ENCODE data around the gene NDUFA8. TPM values are rescaled to one million over a fixed set of nuclear protein-coding genes. Genes with fewer than 3 reads are reported as not detected.

Gene NDUFA8
- total and polyA plus RNA-seq, 10 of the 15 experiments (the other 5 are each of a cell fraction or from before 2014, with no cell fraction given): 44.9 to 159 (median 90.8) TPM

GRCh38 chr9:122186777-122187470 lies 27.3 kb upstream of the NDUFA8 start (continued):
- TF ChIP-seq USF1 (IDR thresholded peaks at IDR 0.05; ENCODE audit: borderline replicate concordance, extremely low read length, insufficient read depth, low read depth, low read length) (no peak), RFX5 (IDR thresholded peaks at IDR 0.05; ENCODE audit: low read depth, low read length) (no peak), SMAD5 (IDR thresholded peaks at IDR 0.05; ENCODE audit: low read depth) (no peak)
- TF ChIP-seq, protein P1, sequence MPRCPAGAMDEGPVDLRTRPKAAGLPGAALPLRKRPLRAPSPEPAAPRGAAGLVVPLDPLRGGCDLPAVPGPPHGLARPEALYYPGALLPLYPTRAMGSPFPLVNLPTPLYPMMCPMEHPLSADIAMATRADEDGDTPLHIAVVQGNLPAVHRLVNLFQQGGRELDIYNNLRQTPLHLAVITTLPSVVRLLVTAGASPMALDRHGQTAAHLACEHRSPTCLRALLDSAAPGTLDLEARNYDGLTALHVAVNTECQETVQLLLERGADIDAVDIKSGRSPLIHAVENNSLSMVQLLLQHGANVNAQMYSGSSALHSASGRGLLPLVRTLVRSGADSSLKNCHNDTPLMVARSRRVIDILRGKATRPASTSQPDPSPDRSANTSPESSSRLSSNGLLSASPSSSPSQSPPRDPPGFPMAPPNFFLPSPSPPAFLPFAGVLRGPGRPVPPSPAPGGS (IDR thresholded peaks at IDR 0.05; ENCODE audit: borderline replicate concordance, insufficient read depth, low read depth, low read length, poor library complexity, severe bottlenecking): no peak

DNA sequence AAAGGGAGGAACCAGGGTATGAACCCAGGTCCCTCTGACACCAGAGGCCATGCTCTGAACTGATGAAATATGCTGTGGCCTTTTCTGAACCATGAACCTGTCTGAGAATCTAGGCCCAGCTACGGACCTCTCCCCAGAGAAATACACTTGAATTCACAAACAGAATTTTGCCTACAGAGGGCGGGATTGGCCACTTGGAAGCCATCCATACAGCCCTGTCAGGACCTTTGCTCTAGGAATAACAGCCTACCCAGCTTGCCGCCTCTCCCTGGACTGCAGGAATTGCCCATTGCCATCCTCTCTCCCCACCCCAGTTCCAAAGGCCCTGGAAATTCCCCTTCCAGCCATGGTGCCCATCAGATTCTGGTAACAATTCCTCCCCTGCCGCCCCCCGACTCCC lies 26.7 kb upstream of the NDUFA8 start:
- Histone ChIP-seq H3K79me2 (ENCODE audit: control insufficient read depth, insufficient read depth, low read length) (no peaks in the 10 kb centered on the region), H3K4me3 (no peak overlapping the region), H3K4me1 (ENCODE audit: control insufficient read depth, insufficient read depth, low read length) (no peaks in the 10 kb centered on the region), H3K4me2 (ENCODE audit: control insufficient read depth, insufficient read depth) (no peak overlapping the region), H3K9me3 (replicated peaks; ENCODE audit: control insufficient read depth, insufficient read depth, low read length) (no peaks in the 10 kb centered on the region), H4K20me1 (ENCODE audit: control insufficient read depth, insufficient read depth) (no peaks in the 10 kb centered on the region), H2AFZ (ENCODE audit: control insufficient read depth, low read depth, low read length) (no peak overlapping the region), H3K36me3 (ENCODE audit: control insufficient read depth in 2 of 2, insufficient read depth in 2 of 2, low read length in 1 of 2) (no peaks in the 10 kb centered on the region), H3K27me3 (replicated peaks in 1 of 2; ENCODE audit: control insufficient read depth in 2 of 2, insufficient read depth in 2 of 2, low read length in 1 of 2) (peaks cover 0 to 4% of the 10 kb centered on the region in 2 experiments; a peak in 2 of 4 replicates), H3K27ac (ENCODE audit: control insufficient read depth, insufficient read depth) (no peak overlapping the region), H3K9ac (ENCODE audit: control insufficient read depth, insufficient read depth, low read length) (no peak overlapping the region)
- TF ChIP-seq WRNIP1 (IDR thresholded peaks at IDR 0.05; ENCODE audit: borderline replicate concordance, low read depth, low read length) (no peak), BCL11A (IDR thresholded peaks at IDR 0.05; ENCODE audit: low read depth, low read length) (no peak), HDAC6 (IDR thresholded peaks at IDR 0.05; ENCODE audit: unreplicated experiment) (no peak), MTA2 (IDR thresholded peaks at IDR 0.05; ENCODE audit: low read depth) (no peak), JUNB (IDR thresholded peaks at IDR 0.05) (no peak), BACH1 (IDR thresholded peaks at IDR 0.05; ENCODE audit: borderline replicate concordance) (no peak), IRF4 (IDR thresholded peaks at IDR 0.05; ENCODE audit: low read depth, low read length) (no peak)
- in situ Hi-C loops (cut with MboI): no loop called here
- ChIA-PET SMC1A (ENCODE audit: uncharacterized antibody, unreplicated experiment) (no interaction called here), CTCF (interaction anchor here (1.1 kb wide), 1 partner anchor 90 kb away, joined by 4 read pairs; no protein-coding TSS in a partner anchor), RAD21 (ENCODE audit: unreplicated experiment) (interaction anchor here (0.7 kb wide), 1 partner anchor 165 kb away, joined by 3 read pairs; no protein-coding TSS in a partner anchor), POLR2A (no interaction called here)
- WGBS (ENCODE audit: insufficient coverage, insufficient replicate concordance, low lambda C conversion rate, missing lambda C conversion rate): 24% methylated on average over 4 of the region's 5 CpGs
- intact Hi-C loops (cut with micrococcal nuclease; ENCODE audit: unreplicated experiment): no loop called here
- DNase-seq (ENCODE audit: low read depth, low spot score) (no peak), FAIRE-seq (no peak), ATAC-seq (no peak)
- BruUV-seq (replicated peaks): no TSS peak

Measured in GM12878 (cell line).